Transverse colon (tissue), 4 donors: ENCODE results near the gene SPEG. TPM values are rescaled to one million over a fixed set of nuclear protein-coding genes. Genes with fewer than 3 reads are reported as not detected.

ENCODE experiments used
- DNase-seq: peaks from one replicate; pipeline ENCODE4 v3.0.0-alpha.2; 2019
- H3K27ac ChIP-seq, 4 donors: fragments of 200-600 bp; sonication (generic); 2 replicates each; pipeline ENCODE4 v1.5.1; 2016 to 2018; ENCODE audit warnings: inconsistent platforms in 4 of 4
- H3K27me3 ChIP-seq: fragments of 200-600 bp; sonication (generic); 2 replicates; pipeline ENCODE4 v1.5.1; 2017; ENCODE audit warnings: inconsistent platforms
- H3K36me3 ChIP-seq, 4 donors: fragments of 200-600 bp; sonication (generic); 2 replicates each; pipeline ENCODE4 v1.5.1; 2017 to 2019; ENCODE audit warnings: inconsistent platforms in 4 of 4
- H3K4me1 ChIP-seq, 4 donors: fragments of 200-600 bp; sonication (generic); 2 replicates each; pipeline ENCODE4 v1.5.1; 2017 to 2020; ENCODE audit warnings: inconsistent platforms in 4 of 4
- H3K4me3 ChIP-seq, 4 donors: fragments of 200-600 bp; sonication (generic); 1 replicate in 1 of 4; 2 replicates in 3 of 4; pipeline versions ENCODE4 v1.5.1 to v1.6.1; 2017 to 2019; ENCODE audit warnings: inconsistent platforms in 4 of 4
- H3K9me3 ChIP-seq, 2 donors: fragments of 200-600 bp; sonication (generic); 2 replicates each; pipeline ENCODE4 v1.5.1; 2017 to 2019; ENCODE audit warnings: inconsistent platforms in 2 of 2
- EP300 ChIP-seq: sonication (generic); formaldehyde crosslinking; IDR thresholded peaks from one replicate; pipeline ENCODE4 v1.6.1; 2017; ENCODE audit warnings: antibody characterized with exemption, low read depth
- POLR2A ChIP-seq: fragments of 450-650 bp; IDR thresholded peaks from one replicate; pipeline ENCODE4 v1.6.1; 2016; ENCODE audit warnings: antibody characterized with exemption, mild to moderate bottlenecking, moderate library complexity
- POLR2AphosphoS5 ChIP-seq, 3 donors: sonication (generic); formaldehyde crosslinking; IDR thresholded peaks; one replicate each; pipeline ENCODE4 v1.6.1; 2016; ENCODE audit warnings: antibody characterized with exemption in 3 of 3
- WGBS, 2 donors: methylation state at CpG; one replicate each; pipeline ENCODE4 v1.1.5; 2018; ENCODE audit warnings: low coverage in 1 of 2; 5-methylcytosine and 5-hydroxymethylcytosine counted together
- in situ Hi-C, 4 donors: fragments of 200-750 bp; cut with MboI; loops; one replicate each; pipeline versions ENCODE4 v1.15.0 to v1.15.1; 2017; ENCODE audit warnings: low sequenced_read_pairs in 3 of 4, low pct_ligation_motif_present in 1 of 4, low pct_unique_long_range_greater_than_20kb in 1 of 4
- intact Hi-C: fragments of 100-400 bp; cut with DNase I; formaldehyde crosslinking; loops from one replicate; pipeline ENCODE4 v1.15.1; 2023; ENCODE audit warnings: low total_unique reads
- total RNA-seq, 4 donors: library from RNA; depleted of rRNA; stranded (reverse); fragments of >200 nt; gene quantifications; one replicate each; pipeline ENCODE4 v1.1.0, GENCODE V29; 2016
- TF ChIP-seq, protein P1 (sequence below), 5 experiments: fragments of 200-600 bp in 3 of 5; fragments of 450-650 bp in 2 of 5; sonication (generic) in 3 of 5; IDR thresholded peaks; 1 replicate in 2 of 5; 2 replicates in 3 of 5; pipeline ENCODE4 v1.5.1; 2016 to 2017; ENCODE audit warnings: antibody characterized with exemption in 5 of 5, inconsistent platforms in 3 of 5, mild to moderate bottlenecking in 2 of 5, moderate library complexity in 1 of 5

SPEG gene
- total RNA-seq, 4 donors from 2014 or later, result 26.5 to 95.8 (median 48.5) TPM

DNA sequence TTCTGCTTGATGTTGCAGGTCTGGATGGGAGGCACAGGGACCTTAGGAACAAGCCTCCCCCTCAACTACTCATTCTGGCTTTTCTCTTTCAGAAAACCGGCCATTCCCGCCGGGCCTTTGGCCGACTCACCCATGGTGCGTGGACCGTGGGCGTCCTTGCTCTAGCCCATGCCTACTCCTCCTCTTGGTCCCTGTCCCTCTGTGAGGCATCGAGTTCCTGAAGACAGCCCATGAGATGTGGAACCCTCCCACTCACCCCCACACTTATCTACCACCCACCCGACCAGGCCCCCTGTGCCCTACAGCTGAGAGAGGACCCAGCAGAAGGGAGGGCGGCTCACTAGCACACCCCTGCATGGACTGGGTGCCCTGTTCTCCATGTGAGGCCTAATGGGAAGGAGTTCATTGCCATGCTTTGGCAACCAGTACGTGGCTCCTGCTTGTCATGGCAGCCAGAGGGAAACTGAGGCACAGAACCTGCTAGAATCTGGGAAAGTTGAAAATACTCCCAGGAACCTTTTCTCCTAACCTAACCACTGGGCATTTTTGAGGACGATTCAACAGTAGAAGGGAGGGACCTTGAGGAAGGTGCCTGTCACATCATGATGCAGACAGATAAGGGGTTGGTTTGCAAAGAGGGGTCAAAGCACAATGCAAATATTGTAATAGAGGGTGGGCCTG is 8.5 kb downstream of the SPEG start:
- Histone ChIP-seq H3K27ac (peak overlapping the region; percentile 83 to 96 (median 85)), H3K36me3 (no peaks in the 10 kb centered on the region), H3K4me1 (peaks cover 0 to 15% (median 3%) of the 10 kb centered on the region in 4 donors), H3K9me3 (no peaks in the 10 kb centered on the region), H3K27me3 (peaks cover 75% of the 10 kb centered on the region), H3K4me3 (peak overlapping the region in 2 of 4 donors; percentile 61 to 63)
- in situ Hi-C loops (no loop called here), intact Hi-C loops (no loop called here)
- TF ChIP-seq, protein P1, sequence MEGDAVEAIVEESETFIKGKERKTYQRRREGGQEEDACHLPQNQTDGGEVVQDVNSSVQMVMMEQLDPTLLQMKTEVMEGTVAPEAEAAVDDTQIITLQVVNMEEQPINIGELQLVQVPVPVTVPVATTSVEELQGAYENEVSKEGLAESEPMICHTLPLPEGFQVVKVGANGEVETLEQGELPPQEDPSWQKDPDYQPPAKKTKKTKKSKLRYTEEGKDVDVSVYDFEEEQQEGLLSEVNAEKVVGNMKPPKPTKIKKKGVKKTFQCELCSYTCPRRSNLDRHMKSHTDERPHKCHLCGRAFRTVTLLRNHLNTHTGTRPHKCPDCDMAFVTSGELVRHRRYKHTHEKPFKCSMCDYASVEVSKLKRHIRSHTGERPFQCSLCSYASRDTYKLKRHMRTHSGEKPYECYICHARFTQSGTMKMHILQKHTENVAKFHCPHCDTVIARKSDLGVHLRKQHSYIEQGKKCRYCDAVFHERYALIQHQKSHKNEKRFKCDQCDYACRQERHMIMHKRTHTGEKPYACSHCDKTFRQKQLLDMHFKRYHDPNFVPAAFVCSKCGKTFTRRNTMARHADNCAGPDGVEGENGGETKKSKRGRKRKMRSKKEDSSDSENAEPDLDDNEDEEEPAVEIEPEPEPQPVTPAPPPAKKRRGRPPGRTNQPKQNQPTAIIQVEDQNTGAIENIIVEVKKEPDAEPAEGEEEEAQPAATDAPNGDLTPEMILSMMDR (IDR thresholded peaks at IDR 0.05), result no peak
- no peak for TF ChIP-seq POLR2A
- TF ChIP-seq EP300, result no peak
- WGBS, 2 donors, result 68 to 84% methylated on average over 4 to 12 of the region's 12 CpGs
- no peak for DNase-seq

DNA sequence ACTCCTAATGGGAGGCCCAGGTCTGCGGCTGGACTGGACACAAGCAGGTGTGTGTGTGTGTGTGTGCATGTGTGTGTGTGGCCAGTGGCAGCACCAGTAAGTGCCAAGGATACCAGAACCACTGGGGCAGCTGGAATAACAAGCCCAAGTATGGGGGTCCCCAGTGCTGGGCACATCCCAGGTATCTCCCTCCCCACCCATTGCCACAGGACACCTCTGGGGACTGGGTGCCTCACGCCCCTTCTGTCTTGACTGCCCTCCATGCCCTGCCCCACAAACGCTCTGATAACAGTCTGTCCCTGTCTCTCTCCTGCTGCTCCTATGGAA is 9.0 kb downstream of the SPEG start:
- TF ChIP-seq POLR2AphosphoS5 (IDR thresholded peaks at IDR 0.05) (no peak), EP300 (no peak), POLR2A (no peak)
- TF ChIP-seq, protein P1 (IDR thresholded peaks at IDR 0.05), result no peak
- 75% methylated on average over 3 of the region's 3 CpGs; no CpG with 5 or more reads in 1 of the 2 donors for WGBS, 2 donors
- in situ Hi-C loops, result no loop called here
- Histone ChIP-seq H3K36me3 (no peaks in the 10 kb centered on the region), H3K27ac (peak overlapping the region; percentile 83 to 96 (median 85)), H3K27me3 (peaks cover 80% of the 10 kb centered on the region), H3K4me3 (peak overlapping the region in 1 of 4 donors; percentile 9), H3K4me1 (peaks cover 0 to 20% (median 5%) of the 10 kb centered on the region in 4 donors), H3K9me3 (no peaks in the 10 kb centered on the region)
- intact Hi-C loops, result no loop called here
- DNase-seq, result no peak

DNA sequence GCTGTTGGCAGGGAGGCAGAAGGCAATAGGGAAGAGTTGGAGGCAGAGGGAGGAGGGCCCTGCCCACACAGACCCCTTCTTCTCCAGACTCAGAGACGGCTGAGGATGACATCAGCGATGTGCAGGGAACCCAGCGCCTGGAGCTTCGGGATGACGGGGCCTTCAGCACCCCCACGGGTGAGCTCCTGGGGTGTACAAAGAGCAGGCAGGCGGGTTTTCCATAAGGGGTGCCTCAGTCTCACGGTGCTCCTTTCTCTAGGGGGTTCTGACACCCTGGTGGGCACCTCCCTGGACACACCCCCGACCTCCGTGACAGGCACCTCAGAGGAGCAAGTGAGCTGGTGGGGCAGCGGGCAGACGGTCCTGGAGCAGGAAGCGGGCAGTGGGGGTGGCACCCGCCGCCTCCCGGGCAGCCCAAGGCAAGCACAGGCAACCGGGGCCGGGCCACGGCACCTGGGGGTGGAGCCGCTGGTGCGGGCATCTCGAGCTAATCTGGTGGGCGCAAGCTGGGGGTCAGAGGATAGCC is 10.0 kb downstream of the SPEG start:
- H3K4me3 ChIP-seq, result peak overlapping the region in 2 of 4 donors; percentile 9 to 10
- peak overlapping the region; percentile 83 to 96 (median 85) for H3K27ac ChIP-seq
- H3K9me3 ChIP-seq, result no peaks in the 10 kb centered on the region
- TF ChIP-seq POLR2AphosphoS5 (IDR thresholded peaks at IDR 0.05) (no peak), EP300 (no peak), POLR2A (no peak)
- TF ChIP-seq, protein P1 (IDR thresholded peaks at IDR 0.05), result no peak
- H3K27me3 ChIP-seq, result peaks cover 83% of the 10 kb centered on the region
- intact Hi-C loops (no loop called here), in situ Hi-C loops (no loop called here)
- no peaks in the 10 kb centered on the region for H3K36me3 ChIP-seq
- 73% methylated on average over 22 of the region's 23 CpGs; no CpG with 5 or more reads in 1 of the 2 donors for WGBS, 2 donors
- peaks cover 0 to 21% (median 5%) of the 10 kb centered on the region in 4 donors for H3K4me1 ChIP-seq
- no peak for DNase-seq

DNA sequence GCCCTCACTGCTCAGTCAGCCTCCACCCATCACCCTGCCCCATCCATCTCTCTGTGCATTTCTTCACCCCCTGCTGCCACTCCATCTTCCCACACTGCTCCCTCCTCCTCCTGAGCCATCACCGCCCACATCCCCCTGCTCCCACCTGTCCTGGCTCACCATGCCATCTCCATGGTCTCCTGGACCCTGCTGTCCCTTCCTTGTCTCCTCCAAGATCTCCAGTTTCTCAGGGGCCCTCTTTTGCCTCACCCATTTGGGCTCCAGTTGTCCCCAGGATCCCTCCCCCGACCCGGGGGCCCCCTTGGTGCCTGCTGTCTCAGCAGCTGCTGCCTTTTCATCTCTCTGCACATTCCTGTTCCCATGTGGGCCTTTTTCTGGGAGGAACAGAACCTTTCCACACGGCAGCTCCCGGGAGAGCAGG is 10.6 kb downstream of the SPEG start:
- in situ Hi-C loops, result no loop called here
- TF ChIP-seq POLR2A, result no peak
- TF ChIP-seq, protein P1 (IDR thresholded peaks at IDR 0.05), result no peak
- TF ChIP-seq EP300, result no peak
- TF ChIP-seq POLR2AphosphoS5 (IDR thresholded peaks at IDR 0.05), result no peak
- Histone ChIP-seq H3K4me1 (peaks cover 0 to 21% (median 5%) of the 10 kb centered on the region in 4 donors), H3K4me3 (peak overlapping the region in 1 of 4 donors; percentile 10), H3K27ac (peak overlapping the region; percentile 83 to 96 (median 85)), H3K9me3 (no peaks in the 10 kb centered on the region), H3K27me3 (peaks cover 83% of the 10 kb centered on the region), H3K36me3 (no peaks in the 10 kb centered on the region)
- DNase-seq, result no peak
- intact Hi-C loops, result no loop called here
- WGBS, 2 donors, result 50 to 63% methylated on average over 4 to 5 of the region's 5 CpGs
